ENCODE data around the gene AP1S3.

DNA sequence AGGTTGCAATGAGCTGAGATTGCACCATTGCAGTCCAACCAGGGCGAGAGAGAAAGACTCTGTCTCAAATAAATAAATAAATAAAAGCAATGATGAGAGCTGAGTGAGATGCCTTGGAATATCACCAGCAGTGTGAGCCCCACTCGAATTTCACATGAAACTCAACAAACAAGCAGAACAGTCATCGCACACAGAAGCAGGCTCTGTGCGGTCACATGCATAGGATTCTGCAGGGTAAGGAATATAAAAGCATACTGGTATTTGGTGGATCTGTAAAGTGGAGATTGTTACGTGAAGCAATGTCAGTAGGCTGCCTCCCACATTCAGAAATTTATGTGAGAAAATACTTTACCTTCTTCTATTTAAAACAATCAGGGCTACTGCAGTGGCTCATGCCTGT, 18.0 kb upstream of the AP1S3 start:
- TF ChIP-seq, protein P1, sequence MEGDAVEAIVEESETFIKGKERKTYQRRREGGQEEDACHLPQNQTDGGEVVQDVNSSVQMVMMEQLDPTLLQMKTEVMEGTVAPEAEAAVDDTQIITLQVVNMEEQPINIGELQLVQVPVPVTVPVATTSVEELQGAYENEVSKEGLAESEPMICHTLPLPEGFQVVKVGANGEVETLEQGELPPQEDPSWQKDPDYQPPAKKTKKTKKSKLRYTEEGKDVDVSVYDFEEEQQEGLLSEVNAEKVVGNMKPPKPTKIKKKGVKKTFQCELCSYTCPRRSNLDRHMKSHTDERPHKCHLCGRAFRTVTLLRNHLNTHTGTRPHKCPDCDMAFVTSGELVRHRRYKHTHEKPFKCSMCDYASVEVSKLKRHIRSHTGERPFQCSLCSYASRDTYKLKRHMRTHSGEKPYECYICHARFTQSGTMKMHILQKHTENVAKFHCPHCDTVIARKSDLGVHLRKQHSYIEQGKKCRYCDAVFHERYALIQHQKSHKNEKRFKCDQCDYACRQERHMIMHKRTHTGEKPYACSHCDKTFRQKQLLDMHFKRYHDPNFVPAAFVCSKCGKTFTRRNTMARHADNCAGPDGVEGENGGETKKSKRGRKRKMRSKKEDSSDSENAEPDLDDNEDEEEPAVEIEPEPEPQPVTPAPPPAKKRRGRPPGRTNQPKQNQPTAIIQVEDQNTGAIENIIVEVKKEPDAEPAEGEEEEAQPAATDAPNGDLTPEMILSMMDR (IDR thresholded peaks at IDR 0.05): no peak
- TF ChIP-seq POLR2A (IDR thresholded peaks at IDR 0.05): no peak
